CD4-positive, alpha-beta T cell treated with Interleukin-4 for 1 hour (primary cell): ENCODE data around the gene CSF1R.
"Not testable (repeated sequence)": the region's sequence is repeated elsewhere in the genome, so short reads cannot be mapped to it uniquely, and the experiment has no call there.

Source experiments
- DNase-seq, 2 donors: peaks; one replicate each; pipeline ENCODE4 v3.0.0-alpha.2; 2020 to 2022

The CSF1R gene

GRCh38 chr5:150103678-150104549 is 17.6 kb upstream of the CSF1R start:
- DNase-seq = no peak

- DNase-seq = no peak
These were observed 14.7 kb upstream of the CSF1R start for GRCh38 chr5:150101023-150101422.

- no peak for DNase-seq
These were observed 10.8 kb upstream of the CSF1R start for GRCh38 chr5:150097152-150097551.

- DNase-seq = no peak
These were observed 5.9 kb upstream of the CSF1R start for GRCh38 chr5:150092159-150092787.

GRCh38 chr5:150085191-150085912 is 1.0 kb downstream of the CSF1R start:
- DNase-seq = no peak

- not testable (repeated sequence) for DNase-seq
These were observed 1.6 kb downstream of the CSF1R start for GRCh38 chr5:150084754-150085153.

GRCh38 chr5:150082889-150083288 is 3.5 kb downstream of the CSF1R start:
- DNase-seq = no peak

GRCh38 chr5:150082374-150082773 is 4.0 kb downstream of the CSF1R start:
- DNase-seq = no peak

- peak in 1 of 2 donors; percentile 46 for DNase-seq
These were observed 4.6 kb downstream of the CSF1R start for GRCh38 chr5:150081541-150082283.

GRCh38 chr5:150080696-150081435 is 5.5 kb downstream of the CSF1R start:
- no peak for DNase-seq

- DNase-seq = no peak
These were observed 6.4 kb downstream of the CSF1R start for GRCh38 chr5:150079909-150080461.

- no peak for DNase-seq
These were observed 7.3 kb downstream of the CSF1R start for GRCh38 chr5:150078802-150079689.

- DNase-seq = no peak
These were observed 8.2 kb downstream of the CSF1R start for GRCh38 chr5:150077996-150078801.

GRCh38 chr5:150077060-150077459 is 9.3 kb downstream of the CSF1R start:
- no peak for DNase-seq

- no peak for DNase-seq
These were observed 10.5 kb downstream of the CSF1R start for GRCh38 chr5:150075806-150076205.

GRCh38 chr5:150075233-150075632 is 11.1 kb downstream of the CSF1R start:
- DNase-seq = no peak

GRCh38 chr5:150073677-150074076 is 12.7 kb downstream of the CSF1R start:
- no peak for DNase-seq

GRCh38 chr5:150073086-150073625 is 13.2 kb downstream of the CSF1R start:
- no peak for DNase-seq

GRCh38 chr5:150070821-150071220 is 15.5 kb downstream of the CSF1R start:
- DNase-seq = no peak
